Skin epidermis (tissue), 12 donors: Measurements from ENCODE around the gene GATA6.
A peak's percentile ranks its signal among the peaks of the same experiment; 100 is the strongest.
"Not testable (repeated sequence)": the region's sequence is repeated elsewhere in the genome, so short reads cannot be mapped to it uniquely, and the experiment has no call there.

Experiments
- H3K27ac ChIP-seq, 21 experiments: fragments of 200-600 bp; sonication (generic) in 11 of 21; one replicate each; pipeline ENCODE4 v1.5.0; 2020; ENCODE audit warnings: mild to moderate bottlenecking in 3 of 21, inconsistent platforms in 2 of 21, moderate library complexity in 2 of 21
- H3K4me3 ChIP-seq, 7 experiments: fragments of 200-600 bp; sonication (generic) in 2 of 7; one replicate each; pipeline ENCODE4 v1.5.0; 2020; ENCODE audit warnings: inconsistent platforms in 2 of 7, mild to moderate bottlenecking in 2 of 7, moderate library complexity in 1 of 7

The GATA6 gene

GRCh38 chr18:22199005-22199404, 29.6 kb downstream of the GATA6 start:
- no peak overlapping the region for H3K27ac ChIP-seq

GRCh38 chr18:22200611-22201225, 31.3 kb downstream of the GATA6 start:
- H3K27ac ChIP-seq = no peak overlapping the region

More at GRCh38 chr18:22199005-22199404, 29.6 kb downstream of the GATA6 start:
- no peak overlapping the region for H3K4me3 ChIP-seq

GRCh38 chr18:22203035-22203434, 33.6 kb downstream of the GATA6 start:
- no peak overlapping the region for H3K27ac ChIP-seq
- H3K4me3 ChIP-seq = no peak overlapping the region

More at GRCh38 chr18:22200611-22201225, 31.3 kb downstream of the GATA6 start:
- no peak overlapping the region for H3K4me3 ChIP-seq

- no peak overlapping the region for H3K27ac ChIP-seq
- no peak overlapping the region for H3K4me3 ChIP-seq
Measured at GRCh38 chr18:22203536-22204213, 34.3 kb downstream of the GATA6 start.

- H3K27ac ChIP-seq = no peak overlapping the region
Measured at GRCh38 chr18:22204214-22204536, 34.8 kb downstream of the GATA6 start.

GRCh38 chr18:22204996-22205395, 35.6 kb downstream of the GATA6 start:
- no peak overlapping the region for H3K4me3 ChIP-seq
- H3K27ac ChIP-seq = no peak overlapping the region

More at GRCh38 chr18:22204214-22204536, 34.8 kb downstream of the GATA6 start:
- no peak overlapping the region for H3K4me3 ChIP-seq

- Histone ChIP-seq H3K4me3 (no peak overlapping the region), H3K27ac (no peak overlapping the region)
Measured at GRCh38 chr18:22207021-22207758, 37.8 kb downstream of the GATA6 start.

GRCh38 chr18:22210311-22210754, 40.9 kb downstream of the GATA6 start:
- Histone ChIP-seq H3K4me3 (no peak overlapping the region), H3K27ac (no peak overlapping the region)

GRCh38 chr18:22211657-22212056, 42.3 kb downstream of the GATA6 start:
- Histone ChIP-seq H3K4me3 (no peak overlapping the region), H3K27ac (no peak overlapping the region)

GRCh38 chr18:22213333-22213973, 44.1 kb downstream of the GATA6 start:
- H3K27ac ChIP-seq = peak overlapping the region in 1 of 21 experiments; percentile 24
- no peak overlapping the region for H3K4me3 ChIP-seq

- Histone ChIP-seq H3K4me3 (no peak overlapping the region), H3K27ac (no peak overlapping the region)
Measured at GRCh38 chr18:22214731-22215528, 45.5 kb downstream of the GATA6 start.

- no peak overlapping the region for H3K4me3 ChIP-seq
- no peak overlapping the region for H3K27ac ChIP-seq
Measured at GRCh38 chr18:22218835-22219234, 49.4 kb downstream of the GATA6 start.

GRCh38 chr18:22219568-22220355, 50.4 kb downstream of the GATA6 start:
- Histone ChIP-seq H3K4me3 (no peak overlapping the region), H3K27ac (no peak overlapping the region)

GRCh38 chr18:22220585-22220984, 51.2 kb downstream of the GATA6 start:
- H3K4me3 ChIP-seq, H3K27ac ChIP-seq: not testable (repeated sequence)

GRCh38 chr18:22221350-22221749, 52.0 kb downstream of the GATA6 start:
- H3K27ac ChIP-seq = no peak overlapping the region
- H3K4me3 ChIP-seq = no peak overlapping the region

GRCh38 chr18:22223254-22223964, 54.0 kb downstream of the GATA6 start:
- peak overlapping the region in 1 of 21 experiments; percentile 32 for H3K27ac ChIP-seq
- H3K4me3 ChIP-seq = no peak overlapping the region

GRCh38 chr18:22223965-22224322, 54.6 kb downstream of the GATA6 start:
- peak overlapping the region in 2 of 21 experiments; percentile 2 to 30 for H3K27ac ChIP-seq

GRCh38 chr18:22224339-22224738, 55.0 kb downstream of the GATA6 start:
- Histone ChIP-seq H3K4me3 (no peak overlapping the region), H3K27ac (peak overlapping the region in 2 of 21 experiments; percentile 2 to 30)

More at GRCh38 chr18:22223965-22224322, 54.6 kb downstream of the GATA6 start:
- no peak overlapping the region for H3K4me3 ChIP-seq
